NK-92 treated with Interleukin-12 subunit alpha and Interleukin-12 subunit beta, amount 100 ng/mL, for 24 hours (cell line): ENCODE data around the gene PFN1.
"Not testable (repeated sequence)": the region's sequence is repeated elsewhere in the genome, so short reads cannot be mapped to it uniquely, and the experiment has no call there.

Experiments used
- DNase-seq: peaks from one replicate; lab custom pipeline; 2025; lab: John Stamatoyannopoulos, UW

Gene PFN1

GRCh38 chr17:4921320-4921719 is 27.0 kb downstream of the PFN1 start:
- DNase-seq: no peak

GRCh38 chr17:4920351-4921048 is 27.8 kb downstream of the PFN1 start:
- no peak for DNase-seq

DNA sequence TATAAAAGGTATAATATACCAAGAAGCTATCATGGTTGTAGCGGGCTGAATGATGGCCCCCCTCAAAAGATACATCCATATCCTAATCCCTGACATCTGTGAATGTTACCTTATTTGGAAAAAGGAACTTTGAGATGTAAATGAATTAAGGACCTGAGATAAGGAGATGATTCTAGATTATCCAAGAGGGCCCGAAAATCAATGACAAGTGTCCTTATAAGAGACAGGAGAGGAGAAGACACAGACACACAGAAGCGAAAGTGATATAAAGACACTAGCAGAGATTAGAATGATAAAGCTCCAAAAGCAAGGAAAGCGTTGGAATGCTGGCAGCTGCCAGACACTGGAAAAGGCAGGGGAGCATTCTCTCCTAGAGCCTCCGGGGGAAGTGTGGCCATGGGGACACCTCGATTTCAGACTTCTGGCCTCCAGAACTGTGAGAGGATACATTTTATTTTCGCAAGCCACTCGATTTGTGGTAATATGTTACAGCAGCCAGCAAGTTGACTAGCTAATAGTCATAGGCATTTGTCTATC is 28.8 kb downstream of the PFN1 start:
- DNase-seq: no peak

DNA sequence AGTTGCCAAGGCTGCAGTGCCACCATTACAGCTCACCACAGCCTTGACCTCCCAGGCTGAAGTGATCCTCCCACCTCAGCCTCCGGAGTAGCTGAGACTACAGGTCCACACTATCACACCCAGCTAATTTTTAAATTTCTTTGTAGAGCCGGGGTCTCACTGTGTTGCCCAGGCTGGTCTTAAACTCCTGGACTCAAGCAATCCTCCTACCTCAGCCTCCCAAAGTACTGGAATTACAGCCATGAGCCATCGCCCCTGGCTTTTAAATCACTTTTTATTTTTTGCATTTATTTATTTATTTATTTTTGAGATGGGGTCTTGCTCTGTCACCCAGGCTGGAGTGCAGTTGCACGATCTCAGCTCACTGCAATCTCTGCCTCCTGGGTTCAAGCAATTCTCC is 33.8 kb downstream of the PFN1 start:
- not testable (repeated sequence) for DNase-seq

GRCh38 chr17:4913994-4914393 is 34.3 kb downstream of the PFN1 start:
- no peak for DNase-seq

DNA sequence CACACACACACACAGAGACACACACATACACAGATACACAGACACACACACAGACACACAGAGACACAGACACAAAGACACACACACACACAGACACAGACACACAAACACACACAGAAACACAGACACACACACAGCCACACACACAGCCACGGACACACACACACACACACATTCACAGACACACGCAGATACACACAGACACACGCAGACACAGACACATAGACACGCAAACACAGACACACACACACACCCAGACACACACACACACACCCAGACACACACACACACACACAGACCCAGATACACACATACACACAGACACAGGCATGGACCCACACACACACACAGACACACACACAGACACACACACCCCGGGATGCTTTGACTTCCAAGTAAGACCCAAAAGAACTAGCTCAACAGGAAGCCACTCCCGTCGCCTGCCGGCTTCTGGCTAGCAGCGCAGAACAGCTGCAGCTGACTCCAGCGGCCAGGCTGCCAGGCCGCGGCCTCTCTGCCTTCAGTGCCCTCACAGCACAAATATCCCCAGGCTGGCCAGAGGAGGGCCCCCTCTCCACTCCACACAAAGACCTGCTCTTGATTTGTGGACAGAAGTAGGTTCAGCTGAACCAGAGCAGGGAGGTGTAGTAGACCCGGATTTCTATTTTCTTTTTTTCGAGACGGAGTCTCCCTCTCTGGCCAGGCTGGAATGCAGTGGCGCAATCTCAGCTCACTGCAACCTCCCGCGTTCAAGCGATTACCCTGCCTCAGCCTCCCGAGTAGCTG is 39.4 kb downstream of the PFN1 start:
- no peak for DNase-seq

DNA sequence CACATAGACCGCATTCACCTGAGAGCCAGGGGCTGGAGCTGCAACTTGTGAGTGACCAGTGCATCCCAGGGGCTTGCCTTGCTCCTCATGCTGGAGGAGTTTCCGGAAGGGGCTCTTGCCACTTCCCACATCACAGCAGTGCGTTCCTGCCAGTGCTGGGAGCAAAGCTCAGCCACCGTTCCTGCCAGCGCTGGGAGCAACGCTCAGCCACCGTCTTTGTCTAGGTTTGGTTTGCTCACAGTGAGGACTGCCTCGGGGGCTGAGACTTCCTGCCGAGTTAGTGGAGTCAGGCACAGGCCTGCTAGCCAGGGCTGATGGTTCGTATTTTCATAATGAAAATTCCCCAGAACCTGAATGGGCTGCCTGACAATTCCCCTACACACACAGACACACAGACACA is 40.0 kb downstream of the PFN1 start:
- DNase-seq: no peak

DNA sequence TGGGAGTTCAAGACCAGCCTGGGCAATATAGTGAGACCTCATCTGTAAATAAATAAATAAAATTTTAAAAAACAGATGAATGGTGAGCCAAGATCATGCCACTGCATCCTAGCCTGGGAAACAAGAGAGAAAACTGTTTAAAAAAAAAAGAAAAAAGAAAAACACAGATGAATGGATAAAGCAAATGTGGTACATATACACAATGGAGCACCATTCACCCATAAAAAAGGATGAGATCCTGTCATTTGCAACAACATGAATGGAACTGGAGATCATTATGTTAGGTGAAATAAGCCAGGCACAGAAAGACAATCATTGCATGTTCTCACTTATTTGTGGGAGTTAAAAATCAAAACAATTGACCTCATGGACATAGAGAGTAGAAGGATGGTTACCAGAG is 41.7 kb downstream of the PFN1 start:
- DNase-seq: not testable (repeated sequence)

DNA sequence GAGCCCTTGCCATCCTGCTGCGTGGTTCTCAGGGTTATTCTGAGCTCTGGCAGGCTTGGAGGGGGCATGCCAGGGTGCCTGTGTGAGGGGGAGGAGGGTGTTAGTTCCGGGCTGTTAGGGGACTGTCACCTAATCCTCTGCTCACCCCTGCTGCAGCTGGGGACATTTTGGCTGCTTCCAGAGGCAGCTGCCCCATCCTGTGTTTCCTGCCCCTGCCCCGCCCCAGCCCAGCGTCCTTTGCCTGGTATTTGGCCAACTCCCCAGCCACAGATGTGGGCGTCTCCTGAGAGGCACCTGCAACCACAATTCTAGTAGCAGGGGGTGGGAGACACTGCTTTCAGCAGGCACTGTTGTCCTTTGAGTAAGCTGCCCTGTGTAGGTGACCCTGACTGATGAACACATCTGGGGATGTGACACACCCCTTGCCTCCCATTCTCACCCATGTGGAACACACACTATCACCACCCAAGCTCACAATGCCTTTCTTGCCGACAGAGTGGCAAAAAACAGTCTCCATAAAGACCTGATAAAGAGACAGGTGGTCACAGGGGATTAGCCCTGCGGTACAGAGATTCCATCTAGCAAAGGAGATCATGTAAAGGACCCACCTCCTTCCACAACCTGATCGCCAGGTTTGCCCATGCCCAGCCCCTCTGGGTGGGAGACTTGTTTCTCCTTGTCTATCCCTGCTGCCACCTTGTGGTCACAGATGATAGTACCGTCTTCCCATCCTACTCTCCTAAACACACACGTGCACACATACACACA is 45.1 kb downstream of the PFN1 start, which contains the start of gene CHRNE:
CHRNE (minus strand) TSS at position 48 of the 768 bp plus-strand sequence; CDS start at position 13, 35 bp downstream.
- peak; percentile 30 for DNase-seq

GRCh38 chr17:4902540-4902939 is 45.8 kb downstream of the PFN1 start:
- DNase-seq: no peak

- no peak for DNase-seq
These were observed 46.5 kb downstream of the PFN1 start for GRCh38 chr17:4901648-4902344.

- DNase-seq: no peak
These were observed 47.2 kb downstream of the PFN1 start for GRCh38 chr17:4901108-4901647.

DNA sequence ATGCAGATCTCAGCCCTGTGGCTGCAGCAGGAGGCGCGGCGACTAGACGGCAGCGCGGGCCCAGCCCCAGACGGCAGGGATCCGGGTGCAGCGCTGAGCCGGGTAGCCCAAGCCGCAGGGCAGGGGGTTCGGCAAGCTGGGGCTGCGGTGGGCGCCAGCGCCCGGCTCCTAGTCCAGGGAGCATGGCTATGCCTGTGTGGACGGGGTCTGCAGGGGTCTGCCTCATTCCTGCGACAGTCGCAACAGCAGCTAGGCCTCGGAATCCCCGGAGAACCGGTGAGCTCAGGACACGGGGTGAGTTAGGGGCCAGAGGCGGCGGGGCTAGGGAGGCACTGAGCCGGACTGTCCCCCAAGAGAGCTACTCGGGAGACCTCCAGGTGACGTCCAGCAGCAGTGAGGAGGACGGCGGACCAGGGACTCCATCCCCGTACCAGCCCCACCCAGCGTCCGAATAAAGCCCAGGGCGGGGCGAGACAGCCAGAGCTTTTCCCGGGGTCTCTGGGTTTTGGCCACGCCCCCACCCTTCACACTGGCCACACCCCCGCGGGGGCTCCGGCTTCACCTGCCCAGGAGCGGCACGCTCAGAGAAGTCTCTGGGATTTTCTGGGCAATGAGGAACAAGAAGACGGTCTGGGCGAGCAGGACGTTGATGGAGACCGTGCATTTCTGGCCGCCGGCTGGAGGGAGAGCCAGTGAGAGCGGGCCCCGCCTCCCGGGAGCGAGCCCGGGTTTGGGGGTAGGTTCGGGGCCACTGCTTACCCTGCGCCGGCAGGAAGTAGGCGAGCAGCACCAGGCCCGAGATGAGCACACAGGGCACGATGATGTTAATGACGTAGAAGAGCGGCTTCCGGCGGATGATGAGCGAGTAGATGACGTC is 47.9 kb downstream of the PFN1 start:
- no peak for DNase-seq

DNA sequence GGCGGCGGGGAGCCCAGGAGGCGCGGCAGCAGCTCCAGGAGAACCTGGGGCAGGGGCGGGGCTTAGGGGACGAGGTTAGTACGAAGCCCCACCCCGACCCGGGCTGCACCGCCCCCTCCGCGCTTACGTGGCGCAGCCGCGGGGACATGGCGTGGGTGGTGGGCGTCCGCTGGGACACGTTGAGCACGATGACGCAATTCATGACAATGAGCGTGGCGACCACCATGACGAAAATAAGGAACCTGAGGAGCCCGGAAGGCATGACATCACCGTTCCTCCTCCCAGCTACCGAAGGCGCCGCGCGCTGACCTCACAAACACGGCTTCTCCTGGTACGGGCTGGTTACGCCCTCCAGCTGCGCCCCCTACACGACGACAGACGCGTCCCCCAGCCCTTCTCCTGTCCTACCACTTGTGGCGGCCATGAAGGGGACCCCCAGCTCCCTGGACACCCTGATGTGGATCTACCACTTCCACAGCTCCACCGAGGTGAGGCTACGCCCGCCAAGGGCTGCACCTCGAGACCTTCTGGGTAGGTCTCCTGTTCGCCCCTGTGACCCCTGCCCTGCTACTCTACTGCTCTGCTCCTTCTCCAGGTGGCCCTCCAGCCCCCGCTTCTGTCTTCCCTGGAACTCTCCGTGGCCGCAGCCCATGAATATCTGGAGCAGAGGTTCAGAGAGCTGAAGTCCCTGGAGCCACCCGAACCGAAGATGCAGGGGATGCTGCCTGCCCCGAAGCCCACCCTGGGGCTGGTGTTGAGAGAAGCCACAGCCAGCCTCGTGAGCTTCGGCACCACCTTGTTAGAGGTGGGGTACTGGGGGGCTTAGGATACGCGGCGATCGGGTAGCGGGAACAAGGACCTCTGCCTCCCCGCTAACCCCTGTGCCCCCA is 48.7 kb downstream of the PFN1 start, which contains the start of gene C17orf107:
C17orf107 (plus strand) TSS at position 196 of the 890 bp plus-strand sequence; CDS start at position 423, 227 bp downstream.
- no peak for DNase-seq

DNA sequence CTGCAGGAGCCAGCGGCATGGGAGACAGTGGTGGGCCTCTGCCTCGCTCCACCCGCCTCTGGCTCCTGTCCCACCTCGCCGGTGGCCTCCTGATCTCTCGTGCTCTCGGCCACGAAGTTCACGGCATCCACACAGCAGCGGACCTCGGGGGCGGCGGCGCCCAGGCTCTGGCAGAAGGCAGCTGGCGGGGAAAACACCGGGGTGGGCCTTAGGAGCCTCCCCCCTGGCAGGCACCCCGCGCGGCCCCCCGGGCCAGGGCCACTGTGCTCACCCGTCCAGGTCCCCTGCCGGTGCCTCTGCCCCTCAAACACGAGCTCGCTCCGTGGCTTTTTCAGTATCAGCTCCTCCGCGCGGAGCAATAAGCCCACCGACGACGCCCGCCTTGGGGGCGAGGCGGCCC is 49.4 kb downstream of the PFN1 start:
- DNase-seq: no peak

DNA sequence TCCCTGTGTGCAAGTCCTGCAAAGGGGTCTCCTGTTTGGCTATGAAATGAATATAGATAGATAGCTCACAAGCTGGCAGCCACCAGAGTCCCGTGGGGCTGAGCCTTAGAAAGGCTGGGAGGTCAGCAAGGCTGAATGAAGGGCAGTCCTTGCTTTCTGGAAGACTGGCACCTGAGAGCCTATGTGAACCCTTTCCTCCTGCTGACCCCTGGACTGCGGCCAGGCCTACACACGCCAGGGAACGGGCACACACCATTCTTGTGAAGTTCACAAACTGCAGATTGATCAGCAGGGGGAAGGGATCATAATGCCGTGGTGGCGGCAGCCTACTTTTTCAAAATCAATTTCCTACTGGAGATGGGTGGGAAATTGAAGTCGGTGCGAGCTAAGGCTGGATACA is 50.0 kb downstream of the PFN1 start:
- DNase-seq: no peak

DNA sequence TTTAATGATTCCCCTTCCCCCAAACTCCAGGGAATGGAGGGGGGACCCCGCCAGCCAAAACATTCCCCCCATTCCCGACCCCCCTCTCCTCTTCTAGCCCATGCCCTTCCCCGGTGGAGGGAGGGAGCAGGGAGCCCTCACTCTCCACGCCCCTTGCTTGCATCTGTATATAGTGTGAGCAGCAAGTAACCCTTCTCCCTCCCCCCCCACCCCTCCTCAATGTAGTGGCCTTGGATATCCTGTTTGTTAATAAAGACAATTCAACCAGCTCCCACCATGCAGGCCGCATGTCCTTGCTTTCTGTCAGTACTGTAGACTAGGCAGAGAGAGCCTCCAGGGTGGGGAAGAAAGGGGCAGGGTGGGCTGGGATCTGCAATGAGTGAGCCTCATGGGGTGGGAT is 50.5 kb downstream of the PFN1 start:
- DNase-seq: no peak

GRCh38 chr17:4897198-4897687 is 51.1 kb downstream of the PFN1 start:
- no peak for DNase-seq
